K562 (cell line): ENCODE results near the gene TPRG1L. TPM values are rescaled to one million over a fixed set of nuclear protein-coding genes. Genes with fewer than 3 reads are reported as not detected.

Source experiments
- ATAC-seq: fragments of 200-7000 bp; cut with Tn5 transposase; 3 replicates; pipeline ENCODE4 v1.9.1; 2020; ENCODE audit warnings: moderate library complexity
- BruUV-seq: library from RNA; stranded (reverse); fragments of 400-500 nt; replicated peaks from 2 replicates; lab custom pipeline; 2021; lab: Mats Ljungman, UMichigan
- CTCF ChIA-PET: fragments of 300-600 bp; formaldehyde crosslinking; extraction: SDS; loops from one replicate; lab custom pipeline; 2021; ENCODE audit warnings: low intra/inter-chr PET ratio; lab: Yijun Ruan, JAX
- POLR2A ChIA-PET: fragments of 300-600, 350-650 bp; sonication (Branson Sonifier 250); formaldehyde crosslinking; extraction: SDS; loops from one replicate; lab custom pipeline; 2021; ENCODE audit warnings: antibody characterized with exemption, inconsistent platforms; lab: Yijun Ruan, JAX
- DNase-seq, 4 experiments: peaks; one replicate each; pipeline versions ENCODE4 v3.0.0 to v3.0.0-alpha.2; 2011 to 2018; ENCODE audit warnings: low spot score in 3 of 4, mixed read lengths in 3 of 4; ENCODE audit errors: extremely low read depth in 1 of 4
- FAIRE-seq: peaks from 2 replicates; lab custom pipeline; 2011; peaks lifted over from hg19 to GRCh38; lab: Jason Lieb, UNC
- H2AFZ ChIP-seq: 2 replicates; pipeline ENCODE4 v1.6.0; 2011; ENCODE audit warnings: low read depth, low read length, control low read depth, inconsistent platforms
- H3K27ac ChIP-seq: fragments of 200-600 bp; 3 replicates; pipeline ENCODE4 v1.8.0; 2011; ENCODE audit warnings: low read depth, mild to moderate bottlenecking, control low read depth, inconsistent platforms, low read length, moderate library complexity, mixed read lengths; ENCODE audit errors: extremely low read depth
- H3K27me3 ChIP-seq, 2 experiments: fragments of 300-600 bp in 1 of 2; 2 replicates in 1 of 2; 3 replicates in 1 of 2; pipeline versions ENCODE4 v1.6.0 to v1.8.0; 2011; ENCODE audit warnings: inconsistent platforms in 2 of 2, low read length in 2 of 2, mild to moderate bottlenecking in 1 of 2, mixed read lengths in 1 of 2, moderate library complexity in 1 of 2; ENCODE audit not compliant: control insufficient read depth in 2 of 2, insufficient read depth in 2 of 2
- H3K36me3 ChIP-seq: fragments of 300-600 bp; 3 replicates; pipeline ENCODE4 v1.8.0; 2011; ENCODE audit warnings: mild to moderate bottlenecking, low read length, inconsistent platforms; ENCODE audit not compliant: control insufficient read depth, insufficient read depth
- H3K4me1 ChIP-seq, 2 experiments: fragments of 200-600 bp in 1 of 2; replicated peaks in 1 of 2; 2 replicates in 1 of 2; 3 replicates in 1 of 2; pipeline versions ENCODE4 v1.5.1 to v1.8.0; 2011; ENCODE audit warnings: inconsistent platforms in 2 of 2, low read length in 2 of 2, mild to moderate bottlenecking in 1 of 2, mixed read lengths in 1 of 2, moderate library complexity in 1 of 2; ENCODE audit not compliant: control insufficient read depth in 2 of 2, insufficient read depth in 2 of 2
- H3K4me2 ChIP-seq: 2 replicates; pipeline ENCODE4 v1.6.1; 2011; ENCODE audit warnings: low read length, control low read depth, inconsistent platforms, mixed read lengths; ENCODE audit not compliant: insufficient read depth
- H3K4me3 ChIP-seq: fragments of 200-600 bp; sonication (generic), shearing (Covaris generic); 2 replicates; pipeline ENCODE4 v1.5.1; 2016; ENCODE audit warnings: control low read depth, inconsistent platforms
- H3K79me2 ChIP-seq: fragments of 200-600 bp; 3 replicates; pipeline ENCODE4 v1.8.0; 2011; ENCODE audit warnings: low read length, inconsistent platforms; ENCODE audit not compliant: control insufficient read depth, insufficient read depth
- H3K9ac ChIP-seq, 2 experiments: 2 replicates each; pipeline versions ENCODE4 v1.6.0 to v1.6.1; 2011; ENCODE audit warnings: low read depth in 2 of 2, low read length in 2 of 2, control low read depth in 1 of 2, inconsistent platforms in 1 of 2, mild to moderate bottlenecking in 1 of 2, mixed read lengths in 1 of 2; ENCODE audit not compliant: insufficient read depth in 1 of 2
- H3K9me1 ChIP-seq: one replicate; pipeline ENCODE4 v1.6.0; 2011; ENCODE audit warnings: inconsistent platforms, mild to moderate bottlenecking, low read length, moderate library complexity; ENCODE audit not compliant: control insufficient read depth, insufficient read depth
- H3K9me3 ChIP-seq: replicated peaks from 2 replicates; pipeline ENCODE4 v1.5.1; 2011; ENCODE audit warnings: low read depth, low read length, inconsistent platforms; ENCODE audit not compliant: control insufficient read depth, insufficient read depth
- H4K20me1 ChIP-seq: replicated peaks from 2 replicates; pipeline ENCODE4 v1.6.1; 2011; ENCODE audit warnings: low read length, inconsistent platforms, mixed read lengths; ENCODE audit not compliant: control insufficient read depth, insufficient read depth
- ADNP ChIP-seq: fragments of 200-800 bp; sonication (Bioruptor generic); IDR thresholded peaks from 2 replicates; pipeline ENCODE4 v1.6.1; 2016; ENCODE audit warnings: missing genetic modification characterization, missing compliant biosample characterization
- CTBP1 ChIP-seq: fragments of 450-650 bp; IDR thresholded peaks from 2 replicates; pipeline ENCODE4 v1.6.1; 2016; ENCODE audit warnings: borderline replicate concordance
- DPF2 ChIP-seq: fragments of 450-650 bp; IDR thresholded peaks from 2 replicates; pipeline ENCODE4 v1.6.1; 2016
- HNRNPUL1 ChIP-seq: fragments of 200-400 bp; formaldehyde crosslinking; IDR thresholded peaks from 2 replicates; pipeline ENCODE4 v1.6.1; 2017; ENCODE audit warnings: low read length
- KAT2B ChIP-seq: IDR thresholded peaks from one replicate; pipeline ENCODE4 v1.6.1; 2012; ENCODE audit warnings: low read depth, mild to moderate bottlenecking, control low read depth, inconsistent platforms, low read length, moderate library complexity
- MAFK ChIP-seq: IDR thresholded peaks from 2 replicates; pipeline ENCODE4 v1.6.1; 2011; ENCODE audit warnings: low read length, improper control_type of control experiment
- MCM7 ChIP-seq, 2 experiments: fragments of 450-650 bp; IDR thresholded peaks; 2 replicates each; pipeline ENCODE4 v1.6.1; 2016 to 2018
- NFE2L1 ChIP-seq: fragments of 450-650 bp; IDR thresholded peaks from 2 replicates; pipeline ENCODE4 v1.6.1; 2016; ENCODE audit warnings: missing genetic modification characterization, low read depth, mild to moderate bottlenecking, missing compliant biosample characterization, moderate library complexity, borderline replicate concordance
- NR2C1 ChIP-seq, 2 experiments: fragments of 450-650 bp; IDR thresholded peaks; 2 replicates each; pipeline ENCODE4 v1.6.1; 2017; ENCODE audit warnings: mild to moderate bottlenecking in 2 of 2, antibody characterized with exemption in 1 of 2, inconsistent platforms in 1 of 2, missing compliant biosample characterization in 1 of 2, missing genetic modification characterization in 1 of 2
- SMAD3 ChIP-seq: fragments of 450-650 bp; formaldehyde crosslinking; conservative IDR thresholded peaks from 2 replicates; pipeline ENCODE4 v1.4.0; 2020; ENCODE audit warnings: mild to moderate bottlenecking
- WGBS: fragments of 100-300 bp; shearing (Covaris generic); methylation state at CpG from one replicate; pipeline ENCODE4 v1.1.6; 2016; ENCODE audit warnings: low coverage, mixed read lengths; ENCODE audit not compliant: insufficient coverage; ENCODE audit errors: missing lambda C conversion rate; 5-methylcytosine and 5-hydroxymethylcytosine counted together
- in situ Hi-C: fragments of 300-500 bp; cut with MboI; formaldehyde crosslinking; loops from 4 replicates; pipeline ENCODE4 v1.15.0; 2018; ENCODE audit warnings: inconsistent platforms, mixed read lengths
- intact Hi-C: fragments of 100-400 bp; cut with micrococcal nuclease; formaldehyde crosslinking; loops from 2 replicates; pipeline ENCODE4 v1.14.2; 2022
- polyA plus RNA-seq, 8 experiments: library from polyadenylated mRNA; depleted of rRNA in 4 of 8; stranded (reverse) in 5 of 8; unstranded in 3 of 8; fragments of >200 nt; fragmentation: Nextera tagmentation in 2 of 8; fragmentation: Illumina TruSeq in 1 of 8; extraction: Ambion mirVana in 2 of 8; extraction: Trizol in 1 of 8; gene quantifications; 2 replicates each; pipeline versions ENCODE4 v1.2.1 to v1.2.3, GENCODE V29; 2011 to 2014; ENCODE audit warnings: inconsistent platforms in 1 of 8, missing spikeins in 1 of 8
- total RNA-seq, 7 experiments: library from RNA; depleted of rRNA in 6 of 7; stranded (reverse); fragments of >200 nt in 6 of 7; fragmentation: Illumina TruSeq in 2 of 7; extraction: Trizol in 2 of 7; gene quantifications; 2 replicates each; pipeline versions ENCODE4 v1.2.1 to v1.2.3, GENCODE V29; 2011 to 2021; ENCODE audit warnings: low replicate concordance in 1 of 7
- TF ChIP-seq, protein P1 (sequence below): sonication (generic); formaldehyde crosslinking; IDR thresholded peaks from 2 replicates; pipeline ENCODE4 v1.9.0; 2022; ENCODE audit warnings: mild to moderate bottlenecking, missing genetic modification reagents
- TF ChIP-seq, protein P2 (sequence below): sonication (generic); formaldehyde crosslinking; IDR thresholded peaks from 2 replicates; pipeline ENCODE4 v1.9.0; 2022; ENCODE audit warnings: mild to moderate bottlenecking, missing genetic modification reagents
- TF ChIP-seq, protein P3 (sequence below): fragments of 450-650 bp; IDR thresholded peaks from 2 replicates; pipeline ENCODE4 v1.6.1; 2014; ENCODE audit warnings: low read depth, mild to moderate bottlenecking, moderate library complexity, borderline replicate concordance
- TF ChIP-seq, protein P4 (sequence below): sonication (generic); formaldehyde crosslinking; IDR thresholded peaks from 2 replicates; pipeline ENCODE4 v1.8.0; 2022; ENCODE audit warnings: mild to moderate bottlenecking, low read depth, missing genetic modification reagents

The TPRG1L gene
- total and polyA plus RNA-seq, 9 of the 15 experiments (the other 6 are each of a cell fraction or from before 2014, with no cell fraction given) = 1.6 to 11.0 (median 6.2) TPM

DNA sequence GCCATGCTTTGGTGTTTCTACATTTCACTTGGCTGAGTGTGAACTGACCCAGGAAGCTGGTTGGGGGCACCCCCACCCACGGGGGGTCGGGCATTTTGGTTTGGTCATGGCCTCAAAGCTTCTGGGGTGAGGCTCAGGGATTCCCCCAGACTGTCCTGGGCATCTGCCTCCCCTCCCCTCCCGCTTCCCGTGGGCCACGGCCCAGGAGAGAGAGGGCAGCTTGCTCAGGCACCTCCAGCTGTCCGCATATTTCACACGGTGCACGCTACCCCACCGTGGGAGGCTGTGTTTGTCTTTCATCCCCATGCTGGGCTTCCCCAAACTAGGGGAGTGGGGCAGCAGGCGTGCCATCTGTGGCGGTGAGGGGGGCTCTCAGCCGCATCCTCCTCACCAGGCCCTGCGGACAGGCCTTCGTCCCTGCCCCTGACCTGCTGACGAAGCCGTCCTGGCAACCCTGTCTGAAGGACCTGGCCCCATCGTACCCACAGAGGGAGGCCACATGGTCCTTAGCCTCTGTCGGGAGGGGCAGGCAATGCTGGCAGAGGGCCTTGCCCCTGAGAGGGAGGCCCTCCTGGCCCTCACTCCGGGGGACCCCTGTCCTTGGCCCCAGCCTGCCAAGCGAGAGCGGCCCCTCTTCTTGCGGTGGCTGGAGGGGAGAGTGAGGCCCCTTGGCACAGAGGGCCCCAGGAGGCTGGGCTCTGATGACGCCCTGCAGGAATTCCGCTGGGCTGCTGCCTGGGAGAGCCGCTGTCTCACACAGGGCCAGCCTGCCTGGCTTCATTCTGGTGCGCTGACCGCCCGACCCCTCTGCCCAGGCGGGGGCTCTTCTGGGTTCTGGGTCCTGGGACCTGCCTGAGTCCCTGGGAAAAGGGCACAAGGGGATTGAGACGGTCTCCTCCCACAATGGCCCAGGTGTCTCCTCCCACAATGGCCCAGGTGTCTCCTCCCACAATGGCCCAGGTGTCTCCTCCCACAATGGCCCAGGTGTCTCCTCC is 49.6 kb downstream of the TPRG1L start:
- H3K9ac ChIP-seq = peak overlapping the region in 1 of 2 experiments; percentile 70; a peak in 2 of 4 replicates

More for the DNA sequence above, 49.6 kb downstream of the TPRG1L start:
- no peak overlapping the region for H3K27ac ChIP-seq
- H3K9me3 ChIP-seq = no peaks in the 10 kb centered on the region
- peaks cover 3 to 68% of the 10 kb centered on the region in 2 experiments; a peak in 3 of 5 replicates for H3K4me1 ChIP-seq
- peaks cover 47 to 76% of the 10 kb centered on the region in 2 experiments; a peak in 4 of 5 replicates for H3K27me3 ChIP-seq
- CTCF ChIA-PET = no interaction called here
- no peak overlapping the region for H3K4me2 ChIP-seq
- no peak overlapping the region for H3K4me3 ChIP-seq
- ATAC-seq (no peak), FAIRE-seq (no peak), DNase-seq (no peak)
- no peaks in the 10 kb centered on the region for H3K36me3 ChIP-seq
- TF ChIP-seq, protein P1, sequence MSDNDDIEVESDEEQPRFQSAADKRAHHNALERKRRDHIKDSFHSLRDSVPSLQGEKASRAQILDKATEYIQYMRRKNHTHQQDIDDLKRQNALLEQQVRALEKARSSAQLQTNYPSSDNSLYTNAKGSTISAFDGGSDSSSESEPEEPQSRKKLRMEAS = 0 out of 2 replicates have a peak, but pooled peaks have one; percentile 17
- TF ChIP-seq, protein P2, sequence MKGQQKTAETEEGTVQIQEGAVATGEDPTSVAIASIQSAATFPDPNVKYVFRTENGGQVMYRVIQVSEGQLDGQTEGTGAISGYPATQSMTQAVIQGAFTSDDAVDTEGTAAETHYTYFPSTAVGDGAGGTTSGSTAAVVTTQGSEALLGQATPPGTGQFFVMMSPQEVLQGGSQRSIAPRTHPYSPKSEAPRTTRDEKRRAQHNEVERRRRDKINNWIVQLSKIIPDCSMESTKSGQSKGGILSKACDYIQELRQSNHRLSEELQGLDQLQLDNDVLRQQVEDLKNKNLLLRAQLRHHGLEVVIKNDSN (CRISPR knock-in tag) = peak; percentile 19; the same call in 1 of the 2 replicates
- TF ChIP-seq, protein P3, sequence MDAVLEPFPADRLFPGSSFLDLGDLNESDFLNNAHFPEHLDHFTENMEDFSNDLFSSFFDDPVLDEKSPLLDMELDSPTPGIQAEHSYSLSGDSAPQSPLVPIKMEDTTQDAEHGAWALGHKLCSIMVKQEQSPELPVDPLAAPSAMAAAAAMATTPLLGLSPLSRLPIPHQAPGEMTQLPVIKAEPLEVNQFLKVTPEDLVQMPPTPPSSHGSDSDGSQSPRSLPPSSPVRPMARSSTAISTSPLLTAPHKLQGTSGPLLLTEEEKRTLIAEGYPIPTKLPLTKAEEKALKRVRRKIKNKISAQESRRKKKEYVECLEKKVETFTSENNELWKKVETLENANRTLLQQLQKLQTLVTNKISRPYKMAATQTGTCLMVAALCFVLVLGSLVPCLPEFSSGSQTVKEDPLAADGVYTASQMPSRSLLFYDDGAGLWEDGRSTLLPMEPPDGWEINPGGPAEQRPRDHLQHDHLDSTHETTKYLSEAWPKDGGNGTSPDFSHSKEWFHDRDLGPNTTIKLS = no peak
- no peak for TF ChIP-seq MCM7 (IDR thresholded peaks at IDR 0.05)
- no peak for TF ChIP-seq CTBP1
- TF ChIP-seq HNRNPUL1 = no peak
- no peak for TF ChIP-seq KAT2B
- no peak for TF ChIP-seq DPF2
- TF ChIP-seq, protein P4, sequence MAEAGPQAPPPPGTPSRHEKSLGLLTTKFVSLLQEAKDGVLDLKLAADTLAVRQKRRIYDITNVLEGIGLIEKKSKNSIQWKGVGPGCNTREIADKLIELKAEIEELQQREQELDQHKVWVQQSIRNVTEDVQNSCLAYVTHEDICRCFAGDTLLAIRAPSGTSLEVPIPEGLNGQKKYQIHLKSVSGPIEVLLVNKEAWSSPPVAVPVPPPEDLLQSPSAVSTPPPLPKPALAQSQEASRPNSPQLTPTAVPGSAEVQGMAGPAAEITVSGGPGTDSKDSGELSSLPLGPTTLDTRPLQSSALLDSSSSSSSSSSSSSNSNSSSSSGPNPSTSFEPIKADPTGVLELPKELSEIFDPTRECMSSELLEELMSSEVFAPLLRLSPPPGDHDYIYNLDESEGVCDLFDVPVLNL = no peak
- no peak for TF ChIP-seq ADNP (tag)
- TF ChIP-seq MAFK = no peak
- TF ChIP-seq NR2C1 (IDR thresholded peaks at IDR 0.05) = no peak
- TF ChIP-seq NR2C1 (tag; IDR thresholded peaks at IDR 0.05) = no peak
- no peak for TF ChIP-seq SMAD3 (CRISPR knock-in tag)
- TF ChIP-seq NFE2L1 (tag) = no peak
- no TSS peak for BruUV-seq
- H3K9me1 ChIP-seq = peaks cover 4% of the 10 kb centered on the region
- no peaks in the 10 kb centered on the region for H3K79me2 ChIP-seq
- peaks cover 58% of the 10 kb centered on the region for H4K20me1 ChIP-seq
- H2AFZ ChIP-seq = no peak overlapping the region
- WGBS = 7% methylated on average over 30 of the region's 30 CpGs
- POLR2A ChIA-PET = no interaction called here
- intact Hi-C loops = no loop called here
- in situ Hi-C loops = no loop called here
